ENCODE results near the gene TTC3. TPM values are rescaled to one million over a fixed set of nuclear protein-coding genes. Genes with fewer than 3 reads are reported as not detected.

Gene TTC3
- total and polyA plus RNA-seq, 9 of the 15 experiments (the other 6 are each of a cell fraction or from before 2014, with no cell fraction given), result 17.5 to 92.0 (median 59.5) TPM

DNA sequence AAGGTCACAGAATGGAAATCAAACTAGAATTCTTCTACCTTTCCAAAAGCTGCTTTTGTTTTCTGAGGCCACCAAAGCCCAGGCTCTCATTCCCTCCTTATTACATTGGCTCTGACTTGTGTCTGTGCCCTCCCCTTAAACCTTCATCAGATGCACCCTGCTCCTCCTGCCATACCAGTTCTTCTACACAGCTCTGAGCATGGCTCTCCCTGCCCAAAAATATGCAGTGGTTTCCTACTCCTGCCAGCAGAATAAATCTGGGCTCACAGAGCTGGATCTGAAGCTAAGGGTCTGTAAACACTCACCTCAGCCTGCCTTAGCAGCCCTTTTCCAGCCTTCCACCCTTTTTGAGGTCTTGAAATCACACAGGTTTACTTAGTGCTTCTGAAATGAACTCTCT is 55.0 kb downstream of the TTC3 start:
- no peak overlapping the region for H3K27ac ChIP-seq (ENCODE audit: extremely low read depth, low read depth, low read length)
- CTCF ChIA-PET (ENCODE audit: low intra/inter-chr PET ratio), result no interaction called here
- POLR2A ChIA-PET, result interaction anchor here (0.8 to 1.3 kb wide), 2 partner anchors 143 to 436 kb away, joined by 3 read pairs; no protein-coding TSS in a partner anchor
- in situ Hi-C loops (cut with MboI), result no loop called here
- no TSS peak for BruUV-seq (replicated peaks)
- intact Hi-C loops (cut with micrococcal nuclease), result no loop called here
- no peak overlapping the region for H3K4me3 ChIP-seq
- H3K4me1 ChIP-seq (replicated peaks in 1 of 2; ENCODE audit: control insufficient read depth in 2 of 2, insufficient read depth in 2 of 2, low read length in 2 of 2), result no peaks in the 10 kb centered on the region
- H3K9ac ChIP-seq (ENCODE audit: insufficient read depth in 1 of 2, low read depth in 2 of 2, low read length in 2 of 2), result no peak overlapping the region
- no peaks in the 10 kb centered on the region for H4K20me1 ChIP-seq (replicated peaks; ENCODE audit: control insufficient read depth, insufficient read depth, low read length)
- no peak for DNase-seq (ENCODE audit: extremely low read depth in 1 of 4, low spot score in 3 of 4)
- ATAC-seq, result no peak
- H3K9me3 ChIP-seq (replicated peaks; ENCODE audit: control insufficient read depth, insufficient read depth, low read depth, low read length), result no peaks in the 10 kb centered on the region
- H3K27me3 ChIP-seq (ENCODE audit: control insufficient read depth in 2 of 2, insufficient read depth in 2 of 2, low read length in 2 of 2), result no peaks in the 10 kb centered on the region
- H3K9me1 ChIP-seq (ENCODE audit: control insufficient read depth, insufficient read depth, low read length), result no peaks in the 10 kb centered on the region
- H2AFZ ChIP-seq (ENCODE audit: low read depth, low read length), result no peak overlapping the region
- TF ChIP-seq NONO (IDR thresholded peaks at IDR 0.05; ENCODE audit: low read depth in 2 of 2, low read length in 1 of 2) (no peak), OTX1 (CRISPR knock-in tag; IDR thresholded peaks at IDR 0.05) (no peak), POLR2A (conservative IDR thresholded peaks at IDR 0.05) (no peak), HLTF (IDR thresholded peaks at IDR 0.05) (no peak), MEF2D (tag; conservative IDR thresholded peaks at IDR 0.05; ENCODE audit: low read depth) (no peak), SPI1 (IDR thresholded peaks at IDR 0.05; ENCODE audit: borderline replicate concordance, low read depth, low read length) (no peak), TAF1 (IDR thresholded peaks at IDR 0.05; ENCODE audit: control insufficient read depth, extremely low read depth, insufficient read depth, low read length, severe bottlenecking) (no peak), ZNF121 (CRISPR knock-in tag; conservative IDR thresholded peaks at IDR 0.05) (no peak), ZNF143 (CRISPR knock-in tag; IDR thresholded peaks at IDR 0.05) (no peak)
- TF ChIP-seq, protein P1, sequence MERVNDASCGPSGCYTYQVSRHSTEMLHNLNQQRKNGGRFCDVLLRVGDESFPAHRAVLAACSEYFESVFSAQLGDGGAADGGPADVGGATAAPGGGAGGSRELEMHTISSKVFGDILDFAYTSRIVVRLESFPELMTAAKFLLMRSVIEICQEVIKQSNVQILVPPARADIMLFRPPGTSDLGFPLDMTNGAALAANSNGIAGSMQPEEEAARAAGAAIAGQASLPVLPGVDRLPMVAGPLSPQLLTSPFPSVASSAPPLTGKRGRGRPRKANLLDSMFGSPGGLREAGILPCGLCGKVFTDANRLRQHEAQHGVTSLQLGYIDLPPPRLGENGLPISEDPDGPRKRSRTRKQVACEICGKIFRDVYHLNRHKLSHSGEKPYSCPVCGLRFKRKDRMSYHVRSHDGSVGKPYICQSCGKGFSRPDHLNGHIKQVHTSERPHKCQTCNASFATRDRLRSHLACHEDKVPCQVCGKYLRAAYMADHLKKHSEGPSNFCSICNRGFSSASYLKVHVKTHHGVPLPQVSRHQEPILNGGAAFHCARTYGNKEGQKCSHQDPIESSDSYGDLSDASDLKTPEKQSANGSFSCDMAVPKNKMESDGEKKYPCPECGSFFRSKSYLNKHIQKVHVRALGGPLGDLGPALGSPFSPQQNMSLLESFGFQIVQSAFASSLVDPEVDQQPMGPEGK (CRISPR knock-in tag; IDR thresholded peaks at IDR 0.05; ENCODE audit: borderline replicate concordance), result no peak
- TF ChIP-seq, protein P2, sequence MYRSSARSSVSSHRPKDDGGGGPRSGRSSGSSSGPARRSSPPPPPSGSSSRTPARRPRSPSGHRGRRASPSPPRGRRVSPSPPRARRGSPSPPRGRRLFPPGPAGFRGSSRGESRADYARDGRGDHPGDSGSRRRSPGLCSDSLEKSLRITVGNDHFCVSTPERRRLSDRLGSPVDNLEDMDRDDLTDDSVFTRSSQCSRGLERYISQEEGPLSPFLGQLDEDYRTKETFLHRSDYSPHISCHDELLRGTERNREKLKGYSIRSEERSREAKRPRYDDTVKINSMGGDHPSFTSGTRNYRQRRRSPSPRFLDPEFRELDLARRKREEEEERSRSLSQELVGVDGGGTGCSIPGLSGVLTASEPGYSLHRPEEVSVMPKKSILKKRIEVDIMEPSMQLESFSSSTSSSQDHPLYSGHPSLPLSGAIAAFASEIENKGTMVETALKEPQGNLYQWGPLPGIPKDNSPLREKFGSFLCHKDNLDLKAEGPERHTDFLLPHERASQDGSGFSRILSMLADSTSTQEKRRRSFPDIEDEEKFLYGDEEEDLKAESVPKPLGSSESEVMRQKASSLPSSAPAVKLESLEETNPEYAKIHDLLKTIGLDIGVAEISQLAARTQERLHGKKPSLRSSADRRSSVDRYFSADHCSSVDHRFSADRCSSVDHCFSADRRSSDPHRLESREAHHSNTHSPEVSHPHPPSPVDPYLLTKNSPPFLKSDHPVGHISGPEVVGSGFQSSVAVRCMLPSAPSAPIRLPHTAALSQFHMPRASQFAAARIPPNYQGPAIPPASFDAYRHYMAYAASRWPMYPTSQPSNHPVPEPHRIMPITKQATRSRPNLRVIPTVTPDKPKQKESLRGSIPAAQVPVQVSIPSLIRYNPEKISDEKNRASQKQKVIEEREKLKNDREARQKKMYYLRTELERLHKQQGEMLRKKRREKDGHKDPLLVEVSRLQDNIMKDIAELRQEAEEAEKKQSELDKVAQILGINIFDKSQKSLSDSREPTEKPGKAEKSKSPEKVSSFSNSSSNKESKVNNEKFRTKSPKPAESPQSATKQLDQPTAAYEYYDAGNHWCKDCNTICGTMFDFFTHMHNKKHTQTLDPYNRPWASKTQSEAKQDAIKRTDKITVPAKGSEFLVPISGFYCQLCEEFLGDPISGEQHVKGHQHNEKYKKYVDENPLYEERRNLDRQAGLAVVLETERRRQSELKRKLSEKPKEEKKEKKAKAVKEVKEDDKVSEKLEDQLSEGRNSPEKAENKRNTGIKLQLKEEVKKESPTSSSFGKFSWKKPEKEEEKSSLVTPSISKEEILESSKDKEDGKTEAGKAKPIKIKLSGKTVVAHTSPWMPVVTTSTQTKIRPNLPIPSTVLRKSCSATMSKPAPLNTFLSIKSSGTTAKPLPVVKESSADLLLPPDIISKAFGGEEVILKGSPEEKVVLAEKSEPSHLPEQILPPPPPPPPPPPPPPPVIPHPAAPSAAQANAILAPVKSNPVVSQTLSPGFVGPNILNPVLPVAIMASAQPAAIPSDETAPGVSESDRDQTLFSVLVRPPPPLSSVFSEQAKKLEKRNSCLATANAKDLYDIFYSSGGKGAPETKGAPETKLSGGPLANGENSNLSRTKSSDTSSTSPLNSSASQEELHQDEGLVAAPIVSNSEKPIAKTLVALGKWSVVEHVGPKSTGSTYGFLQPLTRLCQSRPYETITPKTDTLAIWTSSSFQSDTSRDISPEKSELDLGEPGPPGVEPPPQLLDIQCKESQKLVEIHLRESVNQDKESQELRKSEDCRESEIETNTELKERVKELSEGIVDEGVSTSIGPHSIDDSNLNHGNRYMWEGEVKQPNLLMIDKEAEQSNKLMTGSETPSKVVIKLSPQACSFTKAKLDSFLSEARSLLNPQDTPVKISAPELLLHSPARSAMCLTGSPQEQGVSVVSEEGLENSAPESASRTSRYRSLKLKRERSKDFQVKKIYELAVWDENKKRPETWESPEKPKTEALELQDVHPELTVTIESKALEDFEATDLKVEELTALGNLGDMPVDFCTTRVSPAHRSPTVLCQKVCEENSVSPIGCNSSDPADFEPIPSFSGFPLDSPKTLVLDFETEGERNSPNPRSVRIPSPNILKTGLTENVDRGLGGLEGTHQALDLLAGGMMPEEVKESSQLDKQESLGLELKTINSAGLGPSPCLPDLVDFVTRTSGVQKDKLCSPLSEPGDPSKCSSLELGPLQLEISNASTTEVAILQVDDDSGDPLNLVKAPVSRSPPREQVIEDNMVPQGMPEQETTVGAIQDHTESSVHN (IDR thresholded peaks at IDR 0.05; ENCODE audit: borderline replicate concordance in 1 of 2, low read depth in 1 of 2), result no peak
- no peak overlapping the region for H3K4me2 ChIP-seq (ENCODE audit: insufficient read depth, low read length)
- FAIRE-seq, result no peak
- peaks cover 64% of the 10 kb centered on the region for H3K36me3 ChIP-seq (ENCODE audit: control insufficient read depth, insufficient read depth, low read length)
- no peaks in the 10 kb centered on the region for H3K79me2 ChIP-seq (ENCODE audit: control insufficient read depth, insufficient read depth, low read length)
